GM23338 (cell line): ENCODE data around the gene VPS50.

Experiments
- CTCF ChIP-seq, 2 experiments: fragments of 200-600 bp in 1 of 2; sonication (generic) in 1 of 2; conservative IDR thresholded peaks; 2 replicates each; pipeline versions ENCODE4 v1.5.1 to v1.6.1; 2016 to 2017; ENCODE audit warnings: antibody characterized with exemption in 2 of 2, low read depth in 2 of 2, mild to moderate bottlenecking in 2 of 2, moderate library complexity in 1 of 2
- EZH2 ChIP-seq: fragments of 200-600 bp; sonication (generic); IDR thresholded peaks from one replicate; pipeline ENCODE4 v1.8.0; 2017; ENCODE audit warnings: antibody characterized with exemption, mild to moderate bottlenecking, low read depth; ENCODE audit not compliant: unreplicated experiment

GRCh38 chr7:93249491-93250148 is 17.5 kb downstream of the VPS50 start:
- TF ChIP-seq CTCF (conservative IDR thresholded peaks at IDR 0.05; ENCODE audit: low read depth in 2 of 2) (peak in 1 of 2 experiments; percentile 31; a peak in 1 of 4 replicates), EZH2 (no peak)
